GM23248 (cell line): ENCODE data around the gene ANGPTL2. TPM values are rescaled to one million over a fixed set of nuclear protein-coding genes. Genes with fewer than 3 reads are reported as not detected.

Experiments used
- DNase-seq: peaks from one replicate; pipeline ENCODE4 v3.0.0-alpha.2; 2015
- H2AFZ ChIP-seq: fragments of 200-600 bp; sonication (generic); 2 replicates; pipeline ENCODE4 v1.6.1; 2016; ENCODE audit warnings: antibody characterized with exemption
- H3F3A ChIP-seq: fragments of 200-600 bp; sonication (generic); 2 replicates; pipeline ENCODE4 v1.6.1; 2016; ENCODE audit warnings: mild to moderate bottlenecking, antibody characterized with exemption, mixed run types; ENCODE audit not compliant: insufficient read depth
- H3K27ac ChIP-seq: fragments of 200-600 bp; sonication (generic); 2 replicates; pipeline ENCODE4 v1.5.1; 2016; ENCODE audit warnings: mild to moderate bottlenecking
- H3K27me3 ChIP-seq: fragments of 200-600 bp; sonication (generic); replicated peaks from 2 replicates; pipeline ENCODE4 v1.6.1; 2016; ENCODE audit warnings: mild to moderate bottlenecking; ENCODE audit not compliant: insufficient read depth
- H3K36me3 ChIP-seq: fragments of 200-600 bp; sonication (generic); 2 replicates; pipeline ENCODE4 v1.6.1; 2016; ENCODE audit warnings: low read depth, mild to moderate bottlenecking
- H3K4me1 ChIP-seq: fragments of 200-600 bp; sonication (generic); 2 replicates; pipeline ENCODE4 v1.6.1; 2016; ENCODE audit warnings: mild to moderate bottlenecking; ENCODE audit not compliant: insufficient read depth
- H3K4me2 ChIP-seq: fragments of 200-600 bp; sonication (generic); one replicate; pipeline ENCODE4 v1.6.1; 2016; ENCODE audit warnings: mild to moderate bottlenecking; ENCODE audit not compliant: unreplicated experiment
- H3K4me3 ChIP-seq: fragments of 200-600 bp; sonication (generic); 2 replicates; pipeline ENCODE4 v1.5.1; 2016; ENCODE audit warnings: mild to moderate bottlenecking
- H3K79me2 ChIP-seq: fragments of 200-600 bp; sonication (generic); 2 replicates; pipeline ENCODE4 v1.6.1; 2016; ENCODE audit warnings: mild to moderate bottlenecking; ENCODE audit not compliant: insufficient read depth
- H3K9ac ChIP-seq: fragments of 200-600 bp; sonication (generic); 2 replicates; pipeline ENCODE4 v1.6.1; 2016; ENCODE audit warnings: mild to moderate bottlenecking
- H3K9me2 ChIP-seq: fragments of 200-600 bp; sonication (generic); 2 replicates; pipeline ENCODE4 v1.6.1; 2016; ENCODE audit warnings: mixed run types, mild to moderate bottlenecking, moderate library complexity; ENCODE audit not compliant: insufficient read depth
- H3K9me3 ChIP-seq: fragments of 200-600 bp; sonication (generic); one replicate; pipeline ENCODE4 v1.6.1; 2017; ENCODE audit warnings: low read depth
- H4K20me1 ChIP-seq: fragments of 200-600 bp; sonication (generic); 2 replicates; pipeline ENCODE4 v1.6.0; 2016; ENCODE audit not compliant: insufficient read depth
- EZH2 ChIP-seq: fragments of 200-600 bp; sonication (generic); IDR thresholded peaks from 2 replicates; pipeline ENCODE4 v1.6.1; 2018; ENCODE audit warnings: antibody characterized with exemption, mild to moderate bottlenecking; ENCODE audit not compliant: insufficient read depth, poor library complexity, severe bottlenecking
- EZH2phosphoT487 ChIP-seq: fragments of 200-600 bp; sonication (generic); IDR thresholded peaks from 2 replicates; pipeline ENCODE4 v1.6.1; 2018; ENCODE audit warnings: antibody characterized with exemption, moderate library complexity, mild to moderate bottlenecking, low read depth; ENCODE audit not compliant: insufficient read depth
- WGBS, 2 experiments: methylation state at CpG; one replicate each; pipeline ENCODE4 v1.1.6; 2015 to 2017; ENCODE audit warnings: low lambda C conversion rate in 2 of 2, low coverage in 1 of 2; ENCODE audit errors: missing lambda C conversion rate in 2 of 2; 5-methylcytosine and 5-hydroxymethylcytosine counted together
- in situ Hi-C: fragments of 300-500 bp; cut with MboI; formaldehyde crosslinking; loops from 2 replicates; pipeline ENCODE4 v1.15.0; 2020
- polyA plus RNA-seq: library from polyadenylated mRNA; unstranded; fragments of >200 nt; fragmentation: Nextera tagmentation; extraction: Ambion mirVana; gene quantifications from 2 replicates; pipeline ENCODE4 v1.2.1, GENCODE V29; 2016
- total RNA-seq: library from RNA; depleted of rRNA; stranded (reverse); fragments of >200 nt; shearing (Covaris generic); gene quantifications from 2 replicates; pipeline ENCODE4 v1.2.3, GENCODE V29; 2014

Gene ANGPTL2
- total and polyA plus RNA-seq, 2 experiments from 2014 or later = 8.8 to 12.3 TPM

GRCh38 chr9:127118597-127119319 is 3.7 kb downstream of the ANGPTL2 start:
- no peak for DNase-seq
- no peak overlapping the region for H3K9ac ChIP-seq
- in situ Hi-C loops = no loop called here
- H3K27me3 ChIP-seq = no peaks in the 10 kb centered on the region
- no peaks in the 10 kb centered on the region for H4K20me1 ChIP-seq
- H3K4me2 ChIP-seq = no peak overlapping the region
- H3K4me3 ChIP-seq = no peak overlapping the region
- H3K4me1 ChIP-seq = peaks cover 19% of the 10 kb centered on the region
- peaks cover 7% of the 10 kb centered on the region; the same call in 1 of the 2 replicates for H3F3A ChIP-seq
- no peak overlapping the region for H3K27ac ChIP-seq
- no peaks in the 10 kb centered on the region for H3K9me2 ChIP-seq
- TF ChIP-seq EZH2 (no peak), EZH2phosphoT487 (no peak)
- WGBS, 2 experiments = 88 to 95% methylated on average over 8 of the region's 8 CpGs
- H3K36me3 ChIP-seq = no peaks in the 10 kb centered on the region
- no peak overlapping the region for H2AFZ ChIP-seq
- H3K79me2 ChIP-seq = no peaks in the 10 kb centered on the region
- H3K9me3 ChIP-seq = no peaks in the 10 kb centered on the region

GRCh38 chr9:127117801-127118200 is 4.6 kb downstream of the ANGPTL2 start:
- H2AFZ ChIP-seq = no peak overlapping the region
- no peaks in the 10 kb centered on the region for H3K9me3 ChIP-seq
- H3K27me3 ChIP-seq = no peaks in the 10 kb centered on the region
- no peak overlapping the region for H3K9ac ChIP-seq
- H3K4me2 ChIP-seq = no peak overlapping the region
- in situ Hi-C loops = no loop called here
- no peak overlapping the region for H3K27ac ChIP-seq
- no peaks in the 10 kb centered on the region for H3K79me2 ChIP-seq
- no peak overlapping the region for H3K4me3 ChIP-seq
- DNase-seq = no peak
- H3K36me3 ChIP-seq = no peaks in the 10 kb centered on the region
- H4K20me1 ChIP-seq = no peaks in the 10 kb centered on the region
- peaks cover 13% of the 10 kb centered on the region for H3K4me1 ChIP-seq
- no peak for TF ChIP-seq EZH2
- TF ChIP-seq EZH2phosphoT487 = no peak
- WGBS, 2 experiments = 85 to 87% methylated on average over 4 of the region's 4 CpGs
- H3F3A ChIP-seq = no peaks in the 10 kb centered on the region
- H3K9me2 ChIP-seq = no peaks in the 10 kb centered on the region

DNA sequence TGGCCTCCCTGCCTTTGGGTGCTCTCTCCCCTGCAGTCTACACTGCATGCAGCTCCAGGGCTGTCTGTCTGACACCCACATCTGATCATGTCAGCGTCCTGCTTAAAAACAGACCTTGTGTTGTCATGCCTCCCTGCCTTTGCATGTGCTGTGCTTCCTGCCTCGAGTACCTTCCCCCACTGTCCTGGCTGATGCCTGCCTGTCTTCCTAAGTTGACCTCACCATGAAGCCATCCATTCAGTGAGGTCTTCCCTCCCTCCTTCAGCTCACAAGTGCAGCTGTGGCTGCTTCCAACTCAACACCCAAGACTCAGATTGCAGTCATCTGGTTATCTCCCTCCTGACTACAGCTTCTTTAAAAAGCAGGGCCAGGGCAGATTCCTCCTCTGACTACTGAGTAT is 5.5 kb downstream of the ANGPTL2 start:
- Histone ChIP-seq H3K4me1 (peaks cover 13% of the 10 kb centered on the region), H3K27me3 (no peaks in the 10 kb centered on the region), H3K4me3 (no peak overlapping the region), H3K4me2 (no peak overlapping the region), H2AFZ (no peak overlapping the region), H3K9me2 (no peaks in the 10 kb centered on the region), H3F3A (no peaks in the 10 kb centered on the region), H3K9ac (no peak overlapping the region), H3K27ac (no peak overlapping the region), H3K36me3 (no peaks in the 10 kb centered on the region), H3K9me3 (no peaks in the 10 kb centered on the region), H3K79me2 (no peaks in the 10 kb centered on the region), H4K20me1 (no peaks in the 10 kb centered on the region)
- TF ChIP-seq EZH2phosphoT487 (no peak), EZH2 (no peak)
- peak; percentile 57 for DNase-seq
- WGBS, 2 experiments = 49 to 53% methylated on average over 2 of the region's 2 CpGs
- in situ Hi-C loops = no loop called here

DNA sequence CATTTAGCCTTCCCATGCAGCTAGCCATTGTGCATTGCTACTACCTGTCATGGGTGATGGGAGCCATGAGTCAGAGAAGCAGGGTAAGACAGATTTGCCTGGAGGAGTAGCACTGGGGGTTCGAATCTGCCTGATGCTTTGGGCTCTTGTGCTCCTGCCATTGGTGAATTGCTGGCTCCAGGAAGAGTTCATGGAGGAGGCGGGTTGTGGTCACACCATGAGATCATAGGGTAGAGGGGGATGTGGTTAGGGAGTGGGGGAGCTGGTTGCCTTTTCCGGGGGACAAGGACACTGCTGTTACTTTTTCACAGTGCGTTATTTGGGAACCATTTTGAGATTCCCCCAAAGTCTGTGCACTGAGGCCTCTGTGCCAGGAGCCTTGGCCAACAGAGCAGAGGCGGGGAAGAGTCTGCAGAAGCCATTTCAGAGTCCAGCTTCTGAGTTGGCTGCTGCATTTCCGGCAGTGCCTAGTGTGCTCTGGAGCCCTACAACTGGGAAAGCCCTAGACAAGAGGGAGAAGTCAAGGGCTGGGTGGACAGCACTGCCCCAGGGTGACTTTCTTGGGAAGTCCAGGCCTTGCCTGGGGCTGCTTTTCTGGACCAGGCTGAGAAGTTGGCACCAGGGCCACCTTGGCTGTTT is 6.2 kb downstream of the ANGPTL2 start:
- H3K36me3 ChIP-seq = no peaks in the 10 kb centered on the region
- H3K9me3 ChIP-seq = no peaks in the 10 kb centered on the region
- in situ Hi-C loops = no loop called here
- no peaks in the 10 kb centered on the region for H3K79me2 ChIP-seq
- H3K9ac ChIP-seq = no peak overlapping the region
- H3K4me3 ChIP-seq = no peak overlapping the region
- no peak overlapping the region for H2AFZ ChIP-seq
- TF ChIP-seq EZH2phosphoT487 = no peak
- peak; percentile 24 for DNase-seq
- no peaks in the 10 kb centered on the region for H3K9me2 ChIP-seq
- WGBS, 2 experiments = 54 to 64% methylated on average over 6 of the region's 6 CpGs
- no peaks in the 10 kb centered on the region for H3F3A ChIP-seq
- H3K4me1 ChIP-seq = peaks cover 9% of the 10 kb centered on the region
- H3K27me3 ChIP-seq = no peaks in the 10 kb centered on the region
- H4K20me1 ChIP-seq = no peaks in the 10 kb centered on the region
- H3K4me2 ChIP-seq = no peak overlapping the region
- H3K27ac ChIP-seq = no peak overlapping the region; the same call in 1 of the 2 replicates
